Activated naive CD4-positive, alpha-beta T cell treated with anti-CD3 and anti-CD28 coated beads, Interleukin-2, amount 50 U/mL, for 72 hours (primary cell): ENCODE results near the gene DDX31. TPM values are rescaled to one million over a fixed set of nuclear protein-coding genes. Genes with fewer than 3 reads are reported as not detected.

Source experiments
- ATAC-seq, 2 donors: fragments of 150-1000 bp; cut with Tn5 transposase; 2 replicates each; pipeline ENCODE4 v1.10.0; 2021; ENCODE audit warnings: mild to moderate bottlenecking in 2 of 2, moderate library complexity in 2 of 2
- DNase-seq, 2 donors: peaks; one replicate each; pipeline ENCODE4 v3.0.0; 2021 to 2022; ENCODE audit warnings: low spot score in 2 of 2
- H3K27ac Mint-ChIP-seq, 2 donors: one replicate each; pipeline ENCODE4 v1.8.0; 2022; ENCODE audit warnings: mild to moderate bottlenecking in 2 of 2, mixed read lengths in 2 of 2
- H3K36me3 Mint-ChIP-seq, 2 donors: one replicate each; pipeline ENCODE4 v1.8.0; 2022; ENCODE audit warnings: mixed read lengths in 2 of 2
- H3K9me3 Mint-ChIP-seq, 2 donors: one replicate each; pipeline ENCODE4 v1.8.0; 2022; ENCODE audit warnings: mixed read lengths in 2 of 2
- total RNA-seq, 2 donors: library from RNA; stranded (reverse); gene quantifications; one replicate each; pipeline ENCODE4 v1.2.3, GENCODE V29; 2022

DDX31 gene
- total RNA-seq, 2 donors from 2014 or later: 13.8 to 17.8 TPM

GRCh38 chr9:132555528-132555927 is 114.3 kb downstream of the DDX31 start:
- DNase-seq: no peak
- Mint-ChIP-seq H3K36me3 (no peaks in the 10 kb centered on the region), H3K9me3 (no peaks in the 10 kb centered on the region), H3K27ac (no peak overlapping the region)
- ATAC-seq: no peak

- ATAC-seq: no peak
- DNase-seq: no peak
- H3K9me3 Mint-ChIP-seq: no peaks in the 10 kb centered on the region
- no peak overlapping the region for H3K27ac Mint-ChIP-seq
- no peaks in the 10 kb centered on the region for H3K36me3 Mint-ChIP-seq
Measured at GRCh38 chr9:132554755-132555154, 115.0 kb downstream of the DDX31 start.

DNA sequence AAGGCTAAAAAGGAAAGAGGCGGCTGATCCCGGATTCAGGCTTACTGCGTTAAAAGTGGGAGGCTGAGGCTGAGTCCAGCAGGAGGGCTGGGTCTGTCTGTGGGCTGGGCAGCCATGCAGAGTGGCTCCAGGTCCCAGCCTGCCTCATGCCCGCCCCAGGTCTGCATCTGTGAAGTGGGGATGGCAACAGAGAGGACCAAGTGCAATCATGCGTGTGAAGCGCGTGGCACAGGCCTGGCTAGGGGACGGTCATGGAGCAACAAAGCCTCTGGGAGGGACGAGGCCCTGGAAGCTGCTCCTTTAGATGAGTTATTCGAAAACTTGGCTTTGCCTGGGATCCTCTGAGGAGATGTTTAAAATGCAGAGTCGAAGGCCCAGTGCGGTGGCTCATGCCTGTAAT is 117.7 kb downstream of the DDX31 start:
- DNase-seq: no peak

DNA sequence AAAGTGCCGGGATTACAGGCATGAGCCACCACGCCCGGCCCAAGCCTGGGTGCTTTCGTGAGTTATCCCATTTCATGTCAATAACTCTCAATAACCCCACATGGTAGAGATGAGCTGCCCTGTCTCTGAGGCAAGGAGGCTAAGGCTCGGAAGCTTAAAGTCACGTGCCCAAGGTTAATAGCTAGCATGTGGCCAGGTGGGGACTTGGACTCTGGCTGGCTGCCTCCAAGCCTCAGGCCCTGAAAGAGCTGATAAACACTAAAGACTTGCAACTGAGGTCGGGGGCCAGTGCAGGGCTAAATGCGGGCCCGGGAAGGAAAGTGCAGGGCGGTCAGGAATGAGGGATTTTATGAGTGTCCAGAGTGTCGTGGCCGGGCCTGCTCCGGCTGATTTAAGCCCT is 118.2 kb downstream of the DDX31 start:
- H3K36me3 Mint-ChIP-seq: no peaks in the 10 kb centered on the region
- ATAC-seq (no peak), DNase-seq (no peak)
- no peak overlapping the region for H3K27ac Mint-ChIP-seq
- no peaks in the 10 kb centered on the region for H3K9me3 Mint-ChIP-seq

More for the DNA sequence above, 117.7 kb downstream of the DDX31 start:
- Mint-ChIP-seq H3K36me3 (no peaks in the 10 kb centered on the region), H3K9me3 (no peaks in the 10 kb centered on the region), H3K27ac (no peak overlapping the region)
- no peak for ATAC-seq

- DNase-seq (no peak), ATAC-seq (no peak)
- Mint-ChIP-seq H3K9me3 (no peaks in the 10 kb centered on the region), H3K36me3 (no peaks in the 10 kb centered on the region), H3K27ac (no peak overlapping the region)
Measured at GRCh38 chr9:132548751-132549640, 120.8 kb downstream of the DDX31 start.

DNA sequence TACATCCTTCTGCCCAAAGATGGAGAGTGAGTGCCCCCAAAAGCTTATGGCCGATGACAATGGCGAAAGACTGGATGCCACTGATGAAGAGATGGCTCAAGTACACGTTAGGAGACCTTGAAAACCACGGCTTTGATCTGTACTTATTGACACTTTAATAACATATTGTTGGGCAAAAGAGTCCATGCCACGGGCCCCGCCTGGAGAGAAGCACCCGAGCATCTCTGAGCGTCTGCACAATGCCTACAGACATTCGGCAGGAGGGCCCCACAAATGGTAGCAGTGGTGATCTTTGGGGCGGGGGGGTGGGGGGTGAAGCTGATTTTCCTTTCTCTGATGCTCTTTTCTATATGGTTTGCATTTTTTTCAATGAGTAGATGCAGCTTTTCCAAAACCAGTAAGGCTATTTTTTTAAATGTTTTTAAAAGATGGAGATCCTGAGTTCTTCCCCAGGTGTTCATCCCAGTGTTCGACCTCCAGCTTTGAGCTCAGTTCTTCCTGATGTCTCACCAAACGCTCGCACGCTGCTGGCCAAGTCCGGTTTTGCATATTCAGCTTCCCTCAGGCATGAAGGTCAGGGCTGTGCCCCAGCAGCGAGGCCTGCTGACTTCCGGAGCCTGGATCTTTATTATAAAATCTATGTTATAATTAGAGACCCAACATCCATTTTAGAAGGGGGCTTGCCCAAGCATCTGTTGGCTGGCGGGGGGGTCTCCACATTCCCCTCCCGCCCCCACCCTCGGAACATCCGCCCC is 121.6 kb downstream of the DDX31 start:
- ATAC-seq (no peak), DNase-seq (no peak)
- Mint-ChIP-seq H3K9me3 (no peaks in the 10 kb centered on the region), H3K36me3 (no peaks in the 10 kb centered on the region), H3K27ac (peak overlapping the region in 1 of 2 donors; percentile 29)

GRCh38 chr9:132547436-132547835 is 122.3 kb downstream of the DDX31 start:
- ATAC-seq: no peak
- H3K27ac Mint-ChIP-seq: no peak overlapping the region

DNA sequence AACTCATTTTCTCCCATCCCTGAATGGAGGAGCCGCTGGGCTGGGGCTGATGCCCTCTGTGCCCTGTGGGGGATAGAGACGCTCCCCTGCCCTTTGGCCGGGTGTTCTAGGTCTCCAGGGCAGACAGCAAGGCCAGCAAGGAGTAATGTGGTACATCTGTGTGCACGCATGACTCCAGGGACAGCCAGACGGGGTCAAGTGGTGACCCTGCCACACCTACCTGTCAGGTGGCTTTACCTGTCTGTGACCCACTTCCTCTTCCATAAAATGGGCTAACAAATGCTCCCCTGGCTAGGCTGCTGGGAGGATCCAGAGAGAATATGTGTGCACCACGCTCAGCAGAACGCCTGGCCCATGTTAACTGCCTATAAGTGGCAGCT is 122.7 kb downstream of the DDX31 start:
- no peaks in the 10 kb centered on the region for H3K9me3 Mint-ChIP-seq
- DNase-seq: no peak
- no peak overlapping the region for H3K27ac Mint-ChIP-seq
- ATAC-seq: no peak
- no peaks in the 10 kb centered on the region for H3K36me3 Mint-ChIP-seq

More at GRCh38 chr9:132547436-132547835, 122.3 kb downstream of the DDX31 start:
- Mint-ChIP-seq H3K36me3 (no peaks in the 10 kb centered on the region), H3K9me3 (no peaks in the 10 kb centered on the region)
- no peak for DNase-seq

- ATAC-seq (peak in 1 of 2 donors; percentile 24), DNase-seq (no peak)
- no peak overlapping the region for H3K27ac Mint-ChIP-seq
- H3K9me3 Mint-ChIP-seq: no peaks in the 10 kb centered on the region
- H3K36me3 Mint-ChIP-seq: no peaks in the 10 kb centered on the region
Measured at GRCh38 chr9:132546148-132547051, 123.4 kb downstream of the DDX31 start.

DNA sequence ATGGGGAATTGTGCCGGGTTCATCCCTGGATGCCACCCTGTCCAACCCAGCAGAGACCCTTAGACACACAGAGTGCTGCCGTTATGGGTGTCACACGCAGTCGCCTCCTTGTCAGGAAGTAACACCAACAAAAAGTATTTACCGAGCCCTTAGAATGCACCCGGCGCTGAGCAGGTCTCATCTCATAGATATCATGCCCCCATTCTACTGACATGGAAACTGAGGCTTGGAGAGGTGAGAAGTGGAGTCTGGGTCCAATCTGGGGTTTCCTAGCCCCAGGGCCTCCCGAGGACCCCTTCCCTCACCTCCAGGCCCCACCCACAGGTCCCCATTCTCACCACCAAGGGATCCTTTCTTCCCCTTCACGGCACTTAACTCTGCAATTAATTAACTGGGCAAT is 124.2 kb downstream of the DDX31 start:
- H3K36me3 Mint-ChIP-seq: no peaks in the 10 kb centered on the region
- no peak overlapping the region for H3K27ac Mint-ChIP-seq
- no peaks in the 10 kb centered on the region for H3K9me3 Mint-ChIP-seq
- no peak for ATAC-seq
- DNase-seq: no peak

DNA sequence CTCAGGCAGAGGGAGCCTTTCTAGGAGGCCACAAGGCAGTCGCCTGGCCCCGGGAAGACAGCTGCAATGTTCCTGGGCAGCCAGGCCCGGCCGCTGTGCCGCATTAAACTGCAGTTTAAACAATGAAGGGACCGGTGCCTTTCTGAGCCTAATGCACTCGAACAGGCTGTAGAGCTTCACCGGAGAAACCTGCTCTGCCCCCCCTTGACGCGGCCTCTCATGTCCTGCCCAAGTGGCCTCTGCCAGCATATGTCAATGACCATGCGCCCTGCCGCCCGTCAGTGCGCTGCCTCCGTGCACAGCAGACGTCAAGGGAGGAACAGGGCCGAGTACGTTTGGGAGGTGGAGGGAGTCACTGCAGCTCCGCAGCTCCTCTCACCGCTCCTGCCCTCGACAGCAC is 125.8 kb downstream of the DDX31 start:
- H3K27ac Mint-ChIP-seq: no peak overlapping the region
- DNase-seq (no peak), ATAC-seq (no peak)
- no peaks in the 10 kb centered on the region for H3K36me3 Mint-ChIP-seq
- H3K9me3 Mint-ChIP-seq: no peaks in the 10 kb centered on the region

DNA sequence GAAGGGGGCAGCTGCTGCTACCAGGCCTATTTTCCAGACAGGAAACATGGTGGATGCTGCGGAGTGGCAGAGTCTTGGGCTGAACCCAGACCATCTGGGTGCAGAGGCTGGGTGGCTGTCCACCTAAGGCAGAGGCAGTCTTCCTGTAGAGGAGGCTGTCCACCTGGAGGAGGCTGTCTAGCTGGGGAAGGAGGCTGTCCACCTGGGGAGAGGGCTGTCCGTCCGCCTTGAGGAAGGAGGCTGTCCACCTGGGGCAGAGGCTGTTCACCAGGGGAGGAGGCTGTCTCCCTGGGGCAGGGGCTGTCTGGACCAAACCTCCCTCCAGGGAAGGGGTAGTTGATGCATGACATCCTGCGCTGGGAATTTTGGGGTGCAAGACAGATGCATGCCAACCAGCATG is 126.5 kb downstream of the DDX31 start:
- Mint-ChIP-seq H3K27ac (no peak overlapping the region), H3K36me3 (no peaks in the 10 kb centered on the region), H3K9me3 (no peaks in the 10 kb centered on the region)
- no peak for ATAC-seq
- no peak for DNase-seq

Other genes with a start within 250 kb of the DDX31 start
- not detected for gene BARHL1, start 87.4 kb downstream of the DDX31 start, total RNA-seq
- 10 to 100 TPM in 1 of 2 donors, 1 to 10 TPM in 1; 7.8 to 15.2 TPM for gene GTF3C4, start 481 bp upstream of the DDX31 start, total RNA-seq
- not detected for gene AK8, start 208.3 kb upstream of the DDX31 start, total RNA-seq
- gene SPACA9, start 208.9 kb upstream of the DDX31 start, total RNA-seq: 1 to 10 TPM; 1.4 to 2.3 TPM